Measurements from ENCODE around the gene CALN1. TPM values are rescaled to one million over a fixed set of nuclear protein-coding genes. Genes with fewer than 3 reads are reported as not detected.

CALN1 gene
- total RNA-seq, 1 donor from 2014 or later = not detected

DNA sequence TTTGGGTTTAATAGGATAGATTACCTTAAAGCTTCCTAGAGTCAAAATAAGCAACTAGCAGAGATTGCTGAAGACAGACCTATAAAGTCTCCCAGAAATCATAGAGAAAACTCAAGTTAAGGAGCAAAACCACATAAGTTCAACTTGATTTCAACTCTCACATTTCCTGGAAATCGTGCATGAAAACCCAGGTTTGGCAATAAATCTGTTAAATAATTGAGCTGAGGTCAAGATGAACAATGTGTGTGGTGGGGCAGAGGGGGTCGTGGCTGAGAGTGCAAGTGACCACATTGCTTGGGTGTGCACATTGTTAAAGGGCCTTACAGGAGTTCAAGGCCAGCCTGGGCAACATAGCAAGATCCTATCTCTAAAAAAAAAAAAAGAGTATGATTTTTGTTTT lies 643.7 kb downstream of the CALN1 start:
- no peak for DNase-seq (ENCODE audit: low read depth)
- FAIRE-seq = no peak
- TF ChIP-seq, protein P1, sequence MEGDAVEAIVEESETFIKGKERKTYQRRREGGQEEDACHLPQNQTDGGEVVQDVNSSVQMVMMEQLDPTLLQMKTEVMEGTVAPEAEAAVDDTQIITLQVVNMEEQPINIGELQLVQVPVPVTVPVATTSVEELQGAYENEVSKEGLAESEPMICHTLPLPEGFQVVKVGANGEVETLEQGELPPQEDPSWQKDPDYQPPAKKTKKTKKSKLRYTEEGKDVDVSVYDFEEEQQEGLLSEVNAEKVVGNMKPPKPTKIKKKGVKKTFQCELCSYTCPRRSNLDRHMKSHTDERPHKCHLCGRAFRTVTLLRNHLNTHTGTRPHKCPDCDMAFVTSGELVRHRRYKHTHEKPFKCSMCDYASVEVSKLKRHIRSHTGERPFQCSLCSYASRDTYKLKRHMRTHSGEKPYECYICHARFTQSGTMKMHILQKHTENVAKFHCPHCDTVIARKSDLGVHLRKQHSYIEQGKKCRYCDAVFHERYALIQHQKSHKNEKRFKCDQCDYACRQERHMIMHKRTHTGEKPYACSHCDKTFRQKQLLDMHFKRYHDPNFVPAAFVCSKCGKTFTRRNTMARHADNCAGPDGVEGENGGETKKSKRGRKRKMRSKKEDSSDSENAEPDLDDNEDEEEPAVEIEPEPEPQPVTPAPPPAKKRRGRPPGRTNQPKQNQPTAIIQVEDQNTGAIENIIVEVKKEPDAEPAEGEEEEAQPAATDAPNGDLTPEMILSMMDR (IDR thresholded peaks at IDR 0.05; ENCODE audit: insufficient read depth, low read length, severe bottlenecking) = no peak

DNA sequence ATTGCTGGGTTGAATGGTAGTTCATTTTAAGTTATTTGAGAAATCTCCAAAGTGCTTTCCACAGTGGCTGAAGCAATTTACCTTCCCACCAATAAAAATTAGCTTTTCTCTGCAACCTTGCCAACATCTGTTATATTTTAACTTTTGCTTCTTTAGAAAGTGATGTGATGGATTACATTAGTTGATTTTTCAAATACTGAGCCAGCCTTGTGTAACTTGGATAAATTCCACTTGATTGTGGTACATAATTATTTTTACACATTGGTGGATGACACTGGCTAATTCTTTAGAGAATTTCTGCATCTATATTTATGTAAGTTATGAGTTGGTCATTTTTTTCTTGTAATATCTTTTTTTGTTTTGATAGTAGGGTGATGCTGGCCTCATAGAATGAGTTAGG lies 646.1 kb downstream of the CALN1 start:
- no peak for DNase-seq (ENCODE audit: low read depth)
- H3K4me3 ChIP-seq (ENCODE audit: low read depth, low read length) = no peak overlapping the region
- TF ChIP-seq, protein P1 (IDR thresholded peaks at IDR 0.05; ENCODE audit: insufficient read depth, low read length, severe bottlenecking) = no peak
- no peaks in the 10 kb centered on the region for H3K27me3 ChIP-seq (ENCODE audit: control insufficient read depth, insufficient read depth, low read length)
- no peaks in the 10 kb centered on the region for H3K36me3 ChIP-seq (ENCODE audit: control insufficient read depth, insufficient read depth, low read length)
- FAIRE-seq = no peak

More for the DNA sequence above, 643.7 kb downstream of the CALN1 start:
- H3K36me3 ChIP-seq (ENCODE audit: control insufficient read depth, insufficient read depth, low read length) = no peaks in the 10 kb centered on the region
- H3K4me3 ChIP-seq (ENCODE audit: low read depth, low read length) = no peak overlapping the region
- no peaks in the 10 kb centered on the region for H3K27me3 ChIP-seq (ENCODE audit: control insufficient read depth, insufficient read depth, low read length)

DNA sequence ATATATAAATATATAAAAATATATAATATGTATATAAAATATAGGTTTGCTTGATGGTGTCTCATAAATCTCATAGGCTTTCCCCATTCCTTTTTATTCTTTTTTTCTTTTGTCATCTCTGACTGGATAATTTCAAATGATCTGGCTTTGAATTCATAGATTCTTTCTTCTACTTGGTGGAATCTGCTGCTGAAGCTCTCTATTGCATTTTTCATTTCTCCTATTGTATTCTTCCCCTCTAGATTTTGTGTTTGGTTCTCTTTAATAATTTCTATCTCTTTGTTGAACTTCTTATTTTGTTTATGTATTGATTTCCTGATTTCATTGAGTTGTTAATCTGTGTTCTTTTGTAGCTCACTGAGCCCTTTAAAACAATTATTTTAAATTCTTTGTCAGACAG lies 650.8 kb downstream of the CALN1 start:
- no peaks in the 10 kb centered on the region for H3K27me3 ChIP-seq (ENCODE audit: control insufficient read depth, insufficient read depth, low read length)

DNA sequence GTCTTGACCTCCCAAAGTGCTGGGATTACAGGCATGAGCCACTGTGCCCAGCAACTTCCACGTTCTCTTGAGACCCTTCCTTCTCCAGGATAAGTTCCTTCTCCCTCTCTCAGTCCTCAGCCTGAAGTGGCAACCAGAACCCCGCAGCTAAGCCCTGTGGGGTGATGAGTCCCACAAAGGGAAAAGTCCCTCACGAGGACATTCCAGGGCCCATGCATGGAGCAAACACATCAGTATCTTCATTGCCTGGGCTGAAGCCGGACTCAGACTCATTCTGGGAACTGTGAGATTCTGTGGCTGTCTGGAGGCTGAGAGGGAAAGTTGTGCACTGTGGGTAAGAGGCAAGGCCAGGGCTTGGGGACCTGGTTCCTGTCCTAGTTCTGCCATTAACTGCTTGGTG lies 657.3 kb downstream of the CALN1 start:
- Histone ChIP-seq H3K36me3 (ENCODE audit: control insufficient read depth, insufficient read depth, low read length) (no peaks in the 10 kb centered on the region), H3K4me3 (ENCODE audit: low read depth, low read length) (no peak overlapping the region), H3K27me3 (ENCODE audit: control insufficient read depth, insufficient read depth, low read length) (no peaks in the 10 kb centered on the region)
- no peak for FAIRE-seq
- DNase-seq (ENCODE audit: low read depth) = no peak
- TF ChIP-seq, protein P1 (IDR thresholded peaks at IDR 0.05; ENCODE audit: insufficient read depth, low read length, severe bottlenecking) = no peak

More for the DNA sequence above, 650.8 kb downstream of the CALN1 start:
- DNase-seq (ENCODE audit: low read depth) (no peak), FAIRE-seq (no peak)
- TF ChIP-seq, protein P1 (IDR thresholded peaks at IDR 0.05; ENCODE audit: insufficient read depth, low read length, severe bottlenecking) = no peak
- Histone ChIP-seq H3K36me3 (ENCODE audit: control insufficient read depth, insufficient read depth, low read length) (no peaks in the 10 kb centered on the region), H3K4me3 (ENCODE audit: low read depth, low read length) (no peak overlapping the region)

DNA sequence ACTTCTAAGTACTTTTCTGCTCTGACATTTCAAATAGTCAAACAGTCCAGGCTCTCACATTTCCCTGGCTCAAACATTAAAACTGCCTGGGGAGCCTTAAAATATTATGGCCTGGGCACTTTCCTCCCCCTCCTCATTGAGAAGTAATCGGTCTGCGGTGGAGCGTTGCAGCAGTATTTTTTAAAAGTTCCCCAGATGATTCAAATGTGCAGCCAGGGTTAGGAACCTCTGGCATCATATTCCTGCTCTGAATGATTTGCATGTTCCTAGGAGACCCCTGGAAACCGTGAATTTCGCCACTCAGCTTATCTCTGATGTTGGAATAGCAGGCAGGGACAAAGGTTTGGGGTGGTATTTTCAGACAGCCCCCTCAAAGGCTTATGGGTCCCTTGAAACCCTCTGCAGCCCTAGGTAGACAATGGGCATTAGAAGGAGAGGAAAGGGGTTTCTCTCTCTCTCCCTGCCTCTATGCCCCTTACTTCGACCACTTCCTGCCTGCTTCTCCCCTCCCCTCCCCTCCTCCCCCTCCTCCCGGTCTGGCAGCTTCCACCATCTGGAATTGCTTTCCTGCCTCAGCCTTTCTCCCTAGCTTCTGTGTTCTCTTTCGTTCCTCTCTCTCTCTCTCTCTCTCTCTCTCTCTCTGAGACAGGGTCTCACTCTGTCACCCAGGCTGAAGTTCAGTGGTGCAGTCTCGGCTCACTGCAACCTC lies 658.0 kb downstream of the CALN1 start:
- TF ChIP-seq, protein P1 (IDR thresholded peaks at IDR 0.05; ENCODE audit: insufficient read depth, low read length, severe bottlenecking) = no peak
- DNase-seq (ENCODE audit: low read depth) = no peak
- Histone ChIP-seq H3K36me3 (ENCODE audit: control insufficient read depth, insufficient read depth, low read length) (no peaks in the 10 kb centered on the region), H3K4me3 (ENCODE audit: low read depth, low read length) (no peak overlapping the region), H3K27me3 (ENCODE audit: control insufficient read depth, insufficient read depth, low read length) (no peaks in the 10 kb centered on the region)
- no peak for FAIRE-seq

DNA sequence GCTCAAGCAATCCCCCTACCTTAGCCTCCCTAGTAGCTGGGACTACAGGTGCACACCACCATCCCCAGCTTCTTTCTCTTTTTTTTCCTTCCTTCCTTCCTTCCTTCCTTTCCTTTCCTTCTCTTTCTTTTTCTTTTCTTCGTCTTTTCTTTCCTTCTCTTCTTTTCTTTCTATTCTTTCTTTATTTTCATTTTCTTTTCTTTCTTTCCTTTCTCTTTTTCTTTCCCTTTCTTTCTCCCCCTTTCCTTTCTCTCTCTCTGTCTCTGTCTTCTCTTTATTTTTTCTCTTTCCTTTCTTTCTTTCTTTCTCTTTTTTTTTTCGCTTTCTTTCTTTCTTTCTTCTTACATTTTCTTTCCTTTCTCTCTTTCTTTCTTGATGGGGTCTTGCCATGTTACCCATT lies 658.9 kb downstream of the CALN1 start:
- Histone ChIP-seq H3K4me3 (ENCODE audit: low read depth, low read length) (no peak overlapping the region), H3K27me3 (ENCODE audit: control insufficient read depth, insufficient read depth, low read length) (no peaks in the 10 kb centered on the region), H3K36me3 (ENCODE audit: control insufficient read depth, insufficient read depth, low read length) (no peaks in the 10 kb centered on the region)
- DNase-seq (ENCODE audit: low read depth) (no peak), FAIRE-seq (no peak)
- TF ChIP-seq, protein P1 (IDR thresholded peaks at IDR 0.05; ENCODE audit: insufficient read depth, low read length, severe bottlenecking) = no peak
